OCI-LY1 (cell line): ENCODE results near the gene MICAL1.

Source experiments
- H2AFZ ChIP-seq: fragments of 200-600 bp; sonication (generic), shearing (Covaris generic); 2 replicates; pipeline ENCODE4 v1.6.0; 2014; ENCODE audit warnings: antibody characterized with exemption, mild to moderate bottlenecking, low read length
- H3F3A ChIP-seq: fragments of 200-600 bp; sonication (generic), shearing (Covaris generic); 2 replicates; pipeline ENCODE4 v1.6.0; 2014; ENCODE audit warnings: mild to moderate bottlenecking, antibody characterized with exemption, low read length, moderate library complexity; ENCODE audit not compliant: insufficient read depth
- H3K27ac ChIP-seq: fragments of 200-600 bp; sonication (generic); 2 replicates; pipeline ENCODE4 v1.5.1; 2014; ENCODE audit warnings: low read length, mixed run types, mild to moderate bottlenecking, low read depth; ENCODE audit not compliant: poor library complexity, severe bottlenecking
- H3K27me3 ChIP-seq: fragments of 200-600 bp; sonication (generic); 2 replicates; pipeline ENCODE4 v1.6.0; 2014; ENCODE audit warnings: antibody characterized with exemption, mild to moderate bottlenecking, low read length, moderate library complexity; ENCODE audit not compliant: insufficient read depth
- H3K36me3 ChIP-seq: fragments of 200-600 bp; sonication (generic); 2 replicates; pipeline ENCODE4 v1.6.1; 2014; ENCODE audit warnings: mild to moderate bottlenecking, antibody characterized with exemption, low read length, moderate library complexity, mixed read lengths; ENCODE audit not compliant: insufficient read depth
- H3K4me1 ChIP-seq: fragments of 200-600 bp; sonication (generic); 2 replicates; pipeline ENCODE4 v1.5.1; 2014; ENCODE audit warnings: mild to moderate bottlenecking, low read length, moderate library complexity; ENCODE audit not compliant: insufficient read depth, severe bottlenecking
- H3K4me2 ChIP-seq: fragments of 200-600 bp; sonication (generic), shearing (Covaris generic); 2 replicates; pipeline ENCODE4 v1.6.1; 2014; ENCODE audit warnings: low read length
- H3K4me3 ChIP-seq: fragments of 200-600 bp; sonication (generic); 2 replicates; pipeline ENCODE4 v1.5.1; 2014; ENCODE audit warnings: low read length, low read depth, mild to moderate bottlenecking, mixed read lengths; ENCODE audit not compliant: poor library complexity, severe bottlenecking
- H3K79me2 ChIP-seq: fragments of 200-600 bp; shearing (Covaris generic); 2 replicates; pipeline ENCODE4 v1.6.1; 2016; ENCODE audit warnings: mixed run types, low read length, mixed read lengths; ENCODE audit not compliant: insufficient read depth
- H3K9ac ChIP-seq: fragments of 200-600 bp; sonication (generic), shearing (Covaris generic); 2 replicates; pipeline ENCODE4 v1.6.1; 2014; ENCODE audit warnings: mild to moderate bottlenecking, low read length, mixed read lengths
- H3K9me2 ChIP-seq: fragments of 200-600 bp; sonication (generic), shearing (Covaris generic); 2 replicates; pipeline ENCODE4 v1.6.1; 2014; ENCODE audit warnings: low read depth, mild to moderate bottlenecking, low read length, mixed read lengths
- H3K9me3 ChIP-seq: fragments of 200-600 bp; shearing (Covaris generic); 2 replicates; pipeline ENCODE4 v1.6.1; 2014; ENCODE audit warnings: low read length, mixed read lengths
- H4K20me1 ChIP-seq: fragments of 200-600 bp; sonication (generic), shearing (Covaris generic); 2 replicates; pipeline ENCODE4 v1.6.0; 2016; ENCODE audit warnings: mild to moderate bottlenecking, low read length; ENCODE audit not compliant: insufficient read depth
- CTCF ChIP-seq: fragments of 200-600 bp; sonication (generic), shearing (Covaris generic); IDR thresholded peaks from 2 replicates; pipeline ENCODE4 v1.5.1; 2017; ENCODE audit warnings: mild to moderate bottlenecking, antibody characterized with exemption, low read length, moderate library complexity, mixed read lengths
- EZH2 ChIP-seq: fragments of 200-600 bp; sonication (generic), shearing (Covaris generic); IDR thresholded peaks from 2 replicates; pipeline ENCODE4 v1.8.0; 2017; ENCODE audit warnings: borderline replicate concordance, mixed run types, mild to moderate bottlenecking, antibody characterized with exemption, low read length, moderate library complexity, mixed read lengths

MICAL1 gene

GRCh38 chr6:109453594-109454495 lies 1.7 kb downstream of the MICAL1 start:
- Histone ChIP-seq H3K79me2 (no peaks in the 10 kb centered on the region), H3K9ac (peak overlapping the region; percentile 81), H3F3A (no peaks in the 10 kb centered on the region), H3K27ac (peak overlapping the region; percentile 88), H3K9me2 (no peaks in the 10 kb centered on the region), H2AFZ (no peak overlapping the region), H4K20me1 (no peaks in the 10 kb centered on the region), H3K4me3 (peak overlapping the region; percentile 79), H3K36me3 (peaks cover 20% of the 10 kb centered on the region; the same call in 1 of the 2 replicates), H3K27me3 (no peaks in the 10 kb centered on the region), H3K9me3 (no peaks in the 10 kb centered on the region), H3K4me2 (peak overlapping the region; percentile 81), H3K4me1 (peaks cover 42% of the 10 kb centered on the region)
- TF ChIP-seq CTCF (no peak), EZH2 (no peak)

- H3K9ac ChIP-seq, result no peak overlapping the region
- no peaks in the 10 kb centered on the region for H3K9me2 ChIP-seq
- H3K27me3 ChIP-seq, result no peaks in the 10 kb centered on the region
- no peak overlapping the region for H3K4me2 ChIP-seq
- H3K79me2 ChIP-seq, result no peaks in the 10 kb centered on the region
- no peaks in the 10 kb centered on the region for H3F3A ChIP-seq
- no peaks in the 10 kb centered on the region for H3K9me3 ChIP-seq
- peaks cover 35% of the 10 kb centered on the region for H3K4me1 ChIP-seq
- H3K36me3 ChIP-seq, result peaks cover 20% of the 10 kb centered on the region; the same call in 1 of the 2 replicates
- H3K4me3 ChIP-seq, result no peak overlapping the region
- H3K27ac ChIP-seq, result peak overlapping the region; percentile 88
- no peak overlapping the region for H2AFZ ChIP-seq
- no peaks in the 10 kb centered on the region for H4K20me1 ChIP-seq
- no peak for TF ChIP-seq EZH2
- no peak for TF ChIP-seq CTCF
These were observed 2.4 kb downstream of the MICAL1 start for GRCh38 chr6:109453156-109453555.

GRCh38 chr6:109452181-109452580 lies 3.4 kb downstream of the MICAL1 start:
- H3K9me3 ChIP-seq, result no peaks in the 10 kb centered on the region
- peaks cover 25% of the 10 kb centered on the region for H3K4me1 ChIP-seq
- no peaks in the 10 kb centered on the region for H3F3A ChIP-seq
- no peaks in the 10 kb centered on the region for H3K27me3 ChIP-seq
- no peak overlapping the region for H3K4me2 ChIP-seq
- H2AFZ ChIP-seq, result no peak overlapping the region
- no peaks in the 10 kb centered on the region for H3K79me2 ChIP-seq
- H4K20me1 ChIP-seq, result no peaks in the 10 kb centered on the region
- no peak overlapping the region for H3K9ac ChIP-seq
- H3K9me2 ChIP-seq, result no peaks in the 10 kb centered on the region
- H3K27ac ChIP-seq, result peak overlapping the region; percentile 35
- H3K36me3 ChIP-seq, result peaks cover 20% of the 10 kb centered on the region; the same call in 1 of the 2 replicates
- TF ChIP-seq EZH2, result no peak
- no peak for TF ChIP-seq CTCF
- H3K4me3 ChIP-seq, result no peak overlapping the region
